ENCODE results near the gene DUT. TPM values are rescaled to one million over a fixed set of nuclear protein-coding genes. Genes with fewer than 3 reads are reported as not detected.

DUT gene
- 10 to 100 TPM; 47.4 to 53.9 TPM for total RNA-seq
- long read RNA-seq, transcript DUT-201 (7 exons, 2,147 nt) = major isoform, 49 of 72 reads
- long read RNA-seq, transcript DUT-205 (7 exons, 769 nt) = minor isoform, 5 of 72 reads
- long read RNA-seq, transcript DUT-202 (6 exons, 1,935 nt) = minor isoform, 11 of 72 reads
- long read RNA-seq, partial matches to known transcripts = 0 of 72 reads
- long read RNA-seq, other reads (novel, unspliced or antisense) = 3 of 72 reads

DNA sequence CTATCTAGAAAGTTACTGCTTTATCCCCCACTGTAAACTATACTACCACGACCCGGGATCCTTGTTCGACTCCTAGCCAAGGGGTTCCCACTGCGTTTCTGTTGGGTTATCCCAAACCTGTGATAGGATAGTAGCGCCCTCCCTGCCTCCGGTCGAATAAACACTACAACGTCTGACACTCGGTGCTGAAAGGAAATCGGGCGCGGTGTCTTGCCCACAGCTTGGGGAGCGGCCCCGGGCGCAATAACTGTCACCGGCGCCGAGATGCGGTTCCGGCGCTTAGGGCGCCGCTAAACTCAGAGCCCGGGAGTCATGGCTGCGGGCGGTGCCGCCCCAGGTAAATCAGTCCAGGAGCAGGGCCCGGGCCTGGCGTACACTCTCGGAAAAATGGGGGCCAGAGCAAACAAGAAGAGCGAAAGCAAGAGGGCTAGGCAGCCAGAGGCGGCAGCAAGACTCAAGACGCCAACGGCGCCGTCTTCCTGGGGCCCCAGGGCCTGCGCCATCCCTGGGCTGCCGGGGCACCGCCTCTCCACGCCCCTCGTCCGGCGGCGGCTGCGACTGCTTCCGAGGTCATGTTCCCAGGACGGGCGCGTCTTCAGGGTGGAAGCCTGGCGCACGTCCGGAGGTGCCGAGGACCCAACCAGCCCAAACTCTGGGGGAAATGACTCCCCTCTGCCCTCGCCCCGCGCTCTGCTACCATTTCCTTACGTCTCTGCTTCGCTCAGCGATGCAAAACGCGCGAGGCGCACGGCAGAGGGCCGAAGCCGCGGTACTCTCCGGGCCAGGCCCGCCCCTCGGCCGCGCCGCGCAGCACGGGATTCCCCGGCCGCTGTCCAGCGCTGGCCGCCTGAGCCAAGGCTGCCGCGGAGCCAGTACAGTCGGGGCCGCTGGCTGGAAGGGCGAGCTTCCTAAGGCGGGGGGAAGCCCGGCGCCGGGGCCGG lies at the start of gene DUT:
Gene DUT (plus strand): TSS at position 575 of the 941 bp plus-strand sequence. CDS start 87 bp downstream, at position 662.
- ATAC-seq (peak; percentile 86), DNase-seq (peak; percentile 86 to 90)
- intact Hi-C loops (cut with DNase I, micrococcal nuclease) = no loop called here

DNA sequence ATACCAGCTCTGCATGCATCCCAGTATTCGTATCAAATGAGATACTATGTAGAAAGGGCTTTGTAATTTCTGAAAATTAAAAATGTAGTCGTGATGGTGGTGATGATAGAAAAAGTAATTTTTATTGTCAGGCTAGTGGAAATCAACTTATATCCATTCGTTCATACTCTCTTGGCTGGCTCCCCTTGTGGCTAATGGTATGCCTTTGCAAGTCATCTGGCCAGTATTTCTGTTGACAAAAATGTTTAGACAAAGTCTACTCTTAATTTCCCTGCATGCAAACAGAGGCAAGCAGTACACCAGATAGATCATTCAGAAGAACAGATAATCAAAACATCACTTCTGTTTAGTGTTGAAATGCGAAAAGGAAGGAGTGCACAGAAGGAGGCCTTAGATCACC lies 49.6 kb upstream of the DUT start:
- intact Hi-C loops (cut with DNase I, micrococcal nuclease) = loop anchor here in 1 of 2 donors (10.0 kb wide), 1 partner anchor 1087 kb away; no protein-coding TSS in a partner anchor
- no peak for DNase-seq
- ATAC-seq = no peak

DNA sequence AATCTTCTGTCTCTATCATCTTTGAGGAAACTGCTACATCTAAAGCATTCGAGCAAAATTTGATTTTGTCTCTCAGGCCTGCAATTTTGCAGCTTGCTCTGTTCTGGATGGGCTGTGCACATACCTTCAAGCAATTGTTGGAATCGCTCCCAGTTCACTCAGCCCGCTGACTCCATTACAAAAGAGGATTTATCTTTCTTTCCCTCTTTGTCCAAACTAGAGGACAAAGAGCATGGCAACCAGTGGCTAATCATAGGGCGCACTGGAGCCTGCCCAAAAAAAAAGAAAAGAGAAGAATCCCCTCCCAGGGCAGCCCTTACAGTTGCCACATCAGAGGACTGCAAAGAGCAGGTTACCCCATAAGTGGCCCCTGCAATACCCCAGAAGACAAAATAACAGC lies 49.0 kb upstream of the DUT start:
- intact Hi-C loops (cut with DNase I, micrococcal nuclease) = loop anchor here in 1 of 2 donors (10.0 kb wide), 1 partner anchor 1087 kb away; no protein-coding TSS in a partner anchor
- DNase-seq = no peak
- no peak for ATAC-seq

DNA sequence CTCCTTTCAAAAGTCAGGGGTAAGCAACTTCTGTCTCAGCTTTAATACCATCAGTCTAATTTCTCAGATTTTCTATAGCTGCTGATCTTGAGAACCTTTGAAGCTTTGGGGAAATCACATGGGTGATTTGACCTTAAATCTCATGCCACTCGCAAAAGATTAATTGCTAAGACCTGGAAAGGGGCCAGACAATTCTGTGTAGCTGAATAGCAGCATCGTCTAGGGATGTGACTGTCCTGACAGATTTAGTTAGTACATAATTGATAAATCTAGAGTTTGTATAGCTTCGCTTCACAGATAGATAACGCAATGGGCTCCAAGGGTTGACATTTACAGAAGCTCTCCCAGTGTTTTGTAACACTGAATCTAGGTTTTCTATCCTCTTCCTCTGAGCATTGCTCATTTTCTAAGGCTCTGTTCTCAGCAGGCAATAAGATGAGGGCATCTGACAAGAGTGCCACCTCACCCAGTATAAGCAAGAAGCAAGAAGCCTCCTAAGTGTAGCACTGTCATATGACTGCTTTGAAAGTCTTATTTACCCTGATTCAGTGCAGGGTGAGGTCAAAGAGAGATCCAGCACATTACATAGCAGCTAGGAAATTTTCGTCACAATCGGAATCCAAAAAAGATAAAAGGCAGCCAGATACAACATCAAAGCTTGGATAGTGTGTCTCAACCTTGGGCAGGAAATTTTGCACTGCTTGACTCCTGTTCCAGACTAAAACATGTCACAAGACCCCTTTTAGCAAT lies 47.7 kb upstream of the DUT start:
- no peak for DNase-seq
- no peak for ATAC-seq
- intact Hi-C loops (cut with DNase I, micrococcal nuclease) = loop anchor here in 1 of 2 donors (10.0 kb wide), 1 partner anchor 1089 kb away; no protein-coding TSS in a partner anchor

DNA sequence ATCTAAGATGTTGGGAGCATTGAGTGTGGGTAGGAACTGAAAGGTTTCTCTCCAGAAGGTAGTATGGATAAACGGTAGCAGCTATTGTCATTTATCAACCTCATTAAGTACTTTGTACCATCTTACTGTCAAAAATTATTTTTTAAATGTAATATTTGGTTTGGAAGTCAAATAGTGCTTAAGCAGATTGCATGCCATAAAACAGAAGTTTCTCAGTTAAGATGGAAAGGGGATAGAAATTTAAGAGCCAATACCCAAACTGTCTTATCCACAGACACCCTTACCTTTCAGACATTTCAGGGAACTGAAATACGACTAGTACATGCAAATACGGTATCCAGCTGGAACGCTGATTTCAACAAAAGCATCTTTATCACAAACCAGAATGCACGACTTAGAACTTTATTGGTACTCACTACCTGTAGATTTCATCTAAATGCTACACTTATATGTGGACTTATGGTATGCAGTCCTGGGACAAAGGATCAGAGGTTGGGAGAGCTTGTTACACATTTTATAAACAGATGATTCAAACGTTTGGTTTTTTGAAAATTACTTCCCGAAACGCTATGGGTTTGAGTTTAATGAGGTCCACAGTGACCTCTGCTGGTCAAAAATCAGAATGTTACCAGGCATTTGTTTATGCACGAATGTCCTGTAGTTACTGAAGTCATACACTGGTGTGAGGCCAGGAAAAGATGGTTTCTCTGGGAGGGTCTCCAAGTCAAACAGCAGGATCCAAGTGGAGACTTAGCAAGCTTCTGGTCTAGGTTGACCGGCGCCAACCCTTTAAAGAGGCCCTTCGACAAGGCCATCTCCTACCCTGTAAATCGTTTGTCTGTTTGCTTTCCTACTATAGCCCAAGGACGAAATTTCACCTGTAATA lies 45.7 kb upstream of the DUT start:
- DNase-seq (peak; percentile 33 to 38), ATAC-seq (peak; percentile 93)
- intact Hi-C loops (cut with DNase I, micrococcal nuclease) = loop anchor here in 1 of 2 donors (10.0 kb wide), 1 partner anchor 1091 kb away; no protein-coding TSS in a partner anchor

DNA sequence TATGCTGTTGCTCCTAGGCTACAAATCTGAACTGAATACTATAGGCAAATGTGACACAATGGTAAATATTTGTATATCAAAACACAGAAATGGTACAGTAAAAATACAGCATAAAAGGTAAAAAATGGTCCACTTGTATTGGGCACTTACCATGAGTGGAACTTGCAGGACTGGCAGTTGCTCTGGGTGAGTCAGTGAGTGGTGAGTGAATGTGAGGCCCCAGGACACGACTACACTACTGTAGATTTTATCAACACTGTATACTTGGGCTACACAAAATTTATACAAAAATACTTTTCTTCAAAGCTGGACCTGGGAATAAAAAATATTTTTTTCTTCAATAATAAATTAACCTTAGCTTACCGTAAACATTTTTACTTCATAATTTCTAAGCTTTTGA lies 41.6 kb upstream of the DUT start:
- DNase-seq = no peak
- intact Hi-C loops (cut with DNase I, micrococcal nuclease) = loop anchor here in 1 of 2 donors (10.0 kb wide), 1 partner anchor 1095 kb away; no protein-coding TSS in a partner anchor
- ATAC-seq = peak; percentile 10

DNA sequence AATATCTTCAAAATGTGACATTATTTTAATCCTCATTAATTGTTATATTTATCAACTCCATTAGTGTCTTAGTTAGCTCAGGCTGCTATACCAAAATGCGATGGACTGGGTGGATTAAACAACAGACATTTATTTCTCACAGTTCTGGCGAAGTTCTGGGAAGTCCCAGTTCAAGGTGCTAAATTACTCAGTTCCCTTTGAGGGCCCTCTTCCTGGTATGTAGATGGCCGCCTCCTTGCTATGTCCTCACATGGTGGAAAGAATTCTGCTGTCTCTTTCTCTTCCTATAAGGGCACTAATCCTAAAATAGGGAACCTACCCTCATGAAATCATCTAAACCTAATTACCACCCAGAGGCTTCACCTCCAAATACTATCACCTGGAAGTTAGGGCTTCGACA lies 38.8 kb upstream of the DUT start:
- ATAC-seq (no peak), DNase-seq (no peak)
- intact Hi-C loops (cut with DNase I, micrococcal nuclease) = no loop called here

DNA sequence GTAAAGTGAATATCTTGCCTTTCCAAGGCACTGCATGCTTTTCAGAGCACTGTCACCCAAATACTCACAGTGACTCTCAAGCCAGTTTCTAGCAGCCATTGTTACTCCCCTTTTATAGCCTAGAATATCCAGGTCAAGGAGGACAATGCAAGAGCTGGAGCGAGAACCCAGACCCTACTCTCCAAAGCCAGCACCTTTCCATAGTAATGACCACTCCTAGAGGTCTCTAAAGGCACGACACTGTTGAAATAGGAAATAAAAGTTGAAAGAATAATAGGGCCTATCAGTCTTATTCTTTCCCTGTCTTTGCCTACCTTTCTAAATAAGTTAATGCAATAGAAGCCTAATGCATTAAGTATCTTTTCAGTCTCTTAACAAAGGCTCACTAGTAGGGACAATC lies 33.6 kb upstream of the DUT start:
- intact Hi-C loops (cut with DNase I, micrococcal nuclease) = no loop called here
- no peak for ATAC-seq
- DNase-seq = no peak

DNA sequence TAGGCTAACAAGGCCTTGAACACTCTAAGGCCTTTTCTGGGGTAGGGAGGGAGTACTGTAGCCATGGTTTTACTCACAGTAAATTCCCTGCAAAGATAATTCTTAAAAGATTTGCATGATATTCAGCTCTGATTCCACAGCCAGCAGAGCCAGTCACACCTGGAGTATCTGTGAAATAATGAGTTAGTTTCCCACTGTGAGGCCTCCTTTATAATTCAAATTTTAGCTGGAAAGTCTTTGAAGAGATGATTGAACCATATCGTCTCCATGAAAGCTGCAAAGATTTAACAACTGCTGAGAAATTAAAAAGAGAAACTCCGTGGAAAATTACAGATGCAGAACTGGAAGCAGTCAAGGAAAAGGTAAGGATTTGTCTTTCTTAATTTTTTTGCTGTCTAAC lies 32.3 kb upstream of the DUT start:
- ATAC-seq (no peak), DNase-seq (no peak)
- intact Hi-C loops (cut with DNase I, micrococcal nuclease) = no loop called here

DNA sequence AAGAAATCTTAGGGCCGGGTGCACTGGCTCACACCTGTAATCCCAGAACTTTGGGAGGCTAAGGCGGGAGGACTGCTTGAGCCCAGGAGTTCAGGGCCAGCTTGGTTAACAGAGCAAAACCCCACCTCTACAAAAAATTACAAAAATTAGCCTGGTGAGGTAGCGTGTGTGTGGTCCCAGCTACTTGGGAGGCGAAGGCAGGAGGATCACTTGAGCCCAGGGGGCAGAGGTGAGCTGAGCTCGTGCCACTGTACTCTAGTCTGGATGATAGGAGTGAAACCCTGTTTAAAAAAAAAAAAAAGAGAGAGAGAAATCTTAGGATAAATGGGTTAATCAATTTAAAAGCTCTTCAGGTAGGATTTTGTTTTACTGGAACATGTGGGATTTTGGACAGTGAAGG lies 31.2 kb upstream of the DUT start:
- no peak for ATAC-seq
- intact Hi-C loops (cut with DNase I, micrococcal nuclease) = no loop called here
- no peak for DNase-seq

DNA sequence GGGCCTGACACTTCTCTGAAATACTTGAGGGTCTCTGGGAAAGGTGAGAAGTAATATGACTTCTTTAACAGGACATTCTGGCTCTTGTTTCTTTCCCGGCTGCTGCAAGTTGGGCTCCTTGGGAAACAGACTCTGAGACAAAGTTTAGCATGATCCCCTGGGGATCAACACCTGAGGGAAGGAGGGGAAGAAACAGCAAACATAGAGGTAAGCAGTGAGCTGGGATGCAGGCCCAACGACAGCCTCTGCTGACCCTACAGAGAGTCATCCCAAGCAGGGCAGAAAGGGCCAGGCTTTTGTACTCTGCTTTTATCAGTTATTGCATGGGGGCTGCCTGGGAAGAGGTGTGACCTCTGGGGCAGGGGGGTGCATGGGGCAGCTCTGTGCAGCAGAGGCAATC lies 26.8 kb upstream of the DUT start:
- ATAC-seq = no peak
- intact Hi-C loops (cut with DNase I, micrococcal nuclease) = no loop called here
- no peak for DNase-seq

DNA sequence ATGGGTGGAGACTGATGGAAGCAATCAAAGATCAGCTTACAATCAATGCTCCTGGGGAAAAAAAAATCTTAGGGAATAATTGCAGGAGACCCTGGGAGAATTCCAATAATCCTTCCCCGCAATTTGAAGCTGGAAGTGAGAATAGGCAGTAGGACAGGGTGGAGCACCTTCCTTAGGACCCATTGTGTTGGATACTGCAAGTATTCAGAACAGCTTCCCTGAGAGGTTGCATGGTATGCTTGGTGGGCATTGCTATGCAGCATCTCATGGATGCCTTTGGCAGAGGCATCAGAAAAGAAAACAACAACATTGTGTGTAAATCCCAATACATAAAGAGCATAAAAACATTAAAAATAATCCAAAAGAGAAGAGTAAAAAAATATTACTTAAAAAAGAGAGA lies 24.6 kb upstream of the DUT start:
- intact Hi-C loops (cut with DNase I, micrococcal nuclease) = no loop called here

DNA sequence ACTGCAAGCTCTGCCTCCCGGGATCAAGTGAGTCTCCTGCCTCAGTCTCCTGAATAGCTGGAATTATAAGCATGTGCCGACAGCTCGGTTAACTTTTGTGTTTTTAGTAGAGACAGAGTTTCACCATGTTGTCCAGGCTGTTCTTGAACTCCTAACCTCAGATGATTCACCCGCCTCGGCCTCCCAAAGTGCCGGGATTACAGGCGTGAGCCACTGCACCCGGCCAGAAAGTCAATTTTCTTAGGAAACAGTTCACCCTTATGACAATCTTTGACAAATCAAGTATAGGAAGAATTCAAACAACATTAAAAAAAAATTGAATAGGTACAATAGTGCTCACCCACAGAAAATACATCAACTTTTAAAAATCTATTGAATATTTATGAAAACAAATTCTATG lies 23.6 kb upstream of the DUT start:
- intact Hi-C loops (cut with DNase I, micrococcal nuclease) = no loop called here
- DNase-seq (no peak), ATAC-seq (no peak)

More for the DNA sequence above, 24.6 kb upstream of the DUT start:
- ATAC-seq = no peak
- DNase-seq = no peak

DNA sequence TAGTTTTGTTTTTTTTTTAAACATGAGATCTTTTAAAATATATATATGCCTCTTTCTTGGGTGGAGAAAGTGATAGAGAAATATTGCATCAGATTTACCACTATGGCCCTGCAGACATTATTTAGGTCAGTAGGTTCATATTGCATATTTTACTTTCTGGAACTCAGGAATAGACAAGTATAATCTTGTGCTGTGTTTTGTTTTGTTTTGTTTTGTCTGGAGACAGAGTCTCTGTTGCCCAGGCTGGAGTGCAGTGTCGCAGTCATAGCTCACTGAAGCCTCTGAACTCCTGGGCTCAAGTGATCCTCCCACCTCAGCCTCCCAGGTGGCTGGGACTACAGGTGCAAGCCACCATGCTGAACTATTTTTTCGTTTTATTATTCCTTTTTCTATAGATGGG lies 21.5 kb upstream of the DUT start:
- DNase-seq (no peak), ATAC-seq (no peak)
- intact Hi-C loops (cut with DNase I, micrococcal nuclease) = no loop called here

DNA sequence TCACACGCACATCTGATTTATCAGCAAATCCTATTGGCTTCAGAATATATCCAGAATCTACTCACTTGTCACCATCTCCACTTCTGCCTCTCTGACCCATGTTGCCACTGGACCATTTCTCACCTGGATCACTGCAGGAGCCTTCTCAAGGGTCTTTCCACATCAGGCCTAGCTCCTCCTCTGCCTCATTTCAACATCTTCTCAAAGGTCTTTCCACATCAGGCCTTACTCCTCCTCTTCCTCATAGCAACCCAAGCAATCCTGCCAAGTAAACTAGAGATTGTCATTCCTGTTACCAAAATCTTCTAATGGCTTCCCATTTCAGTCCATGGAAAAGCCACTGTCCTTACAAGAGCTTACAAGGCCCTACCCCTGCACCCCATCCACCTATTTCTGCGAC lies 18.0 kb upstream of the DUT start:
- intact Hi-C loops (cut with DNase I, micrococcal nuclease) = no loop called here

DNA sequence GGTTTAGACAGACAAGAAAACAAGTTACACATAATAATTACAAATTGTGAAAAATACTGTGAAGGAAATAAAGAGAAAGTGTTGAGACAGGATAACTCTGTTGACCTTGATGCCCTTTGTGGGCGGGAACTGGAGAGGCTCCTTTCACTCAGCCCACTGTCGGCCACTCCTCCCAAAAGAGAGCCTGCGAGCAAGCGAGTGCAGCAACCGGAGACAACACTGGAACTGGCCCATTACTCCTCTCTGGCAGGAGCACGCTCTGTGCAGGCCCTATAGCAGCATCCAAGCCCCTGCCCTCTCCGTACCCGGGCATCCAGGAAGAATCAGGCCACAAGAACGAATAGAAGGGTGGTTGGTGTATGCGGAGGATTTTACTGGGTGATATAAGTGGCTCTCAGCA lies 16.2 kb upstream of the DUT start:
- intact Hi-C loops (cut with DNase I, micrococcal nuclease) = no loop called here
- ATAC-seq (no peak), DNase-seq (no peak)

More for the DNA sequence above, 18.0 kb upstream of the DUT start:
- DNase-seq = no peak
- ATAC-seq = no peak

DNA sequence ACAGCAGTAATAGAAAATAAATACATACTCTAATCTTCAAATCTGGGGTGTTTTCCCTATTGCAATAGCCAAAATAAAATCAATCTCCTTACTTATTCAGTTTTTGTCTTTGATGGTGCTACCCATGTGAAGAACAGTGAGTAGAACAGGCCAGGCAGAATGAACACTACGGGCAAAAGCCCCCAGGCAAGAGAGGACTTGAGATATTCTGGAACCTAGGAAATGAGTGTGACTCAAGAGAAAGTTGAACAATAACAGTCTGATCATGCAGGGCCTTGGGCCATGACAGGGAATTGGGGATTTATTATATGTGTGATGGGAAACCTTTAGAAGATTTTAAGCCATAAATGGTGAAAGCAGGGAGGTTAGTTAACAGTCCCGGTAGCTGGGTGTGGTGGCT lies 14.0 kb upstream of the DUT start:
- DNase-seq (no peak), ATAC-seq (no peak)
- intact Hi-C loops (cut with DNase I, micrococcal nuclease) = no loop called here

DNA sequence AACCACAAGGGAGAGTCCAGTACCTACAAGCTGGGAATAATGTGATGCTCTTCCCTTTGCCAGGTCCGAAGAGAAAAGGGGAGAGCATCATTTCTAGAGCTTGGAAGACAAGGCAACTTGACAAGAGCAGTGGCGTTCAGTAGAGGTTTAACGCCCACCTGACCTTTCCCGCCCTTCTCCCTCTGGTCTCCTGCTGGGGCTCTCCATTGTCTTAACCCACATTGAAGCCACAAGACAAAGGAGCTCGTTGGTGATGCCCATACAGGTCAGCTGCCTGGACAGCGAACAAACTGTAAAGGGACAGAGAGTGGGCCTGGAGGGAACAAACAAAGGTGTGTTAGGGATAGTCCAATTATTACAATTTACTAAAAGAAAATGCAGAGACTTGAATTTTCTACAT lies 13.1 kb upstream of the DUT start:
- ATAC-seq (no peak), DNase-seq (no peak)
- intact Hi-C loops (cut with DNase I, micrococcal nuclease) = no loop called here
